Measurements from ENCODE around the gene SCT.
A peak's percentile ranks its signal among the peaks of the same experiment; 100 is the strongest.

The SCT gene

GRCh38 chr11:643849-644738, 17.1 kb upstream of the SCT start:
- no peak for DNase-seq

DNA sequence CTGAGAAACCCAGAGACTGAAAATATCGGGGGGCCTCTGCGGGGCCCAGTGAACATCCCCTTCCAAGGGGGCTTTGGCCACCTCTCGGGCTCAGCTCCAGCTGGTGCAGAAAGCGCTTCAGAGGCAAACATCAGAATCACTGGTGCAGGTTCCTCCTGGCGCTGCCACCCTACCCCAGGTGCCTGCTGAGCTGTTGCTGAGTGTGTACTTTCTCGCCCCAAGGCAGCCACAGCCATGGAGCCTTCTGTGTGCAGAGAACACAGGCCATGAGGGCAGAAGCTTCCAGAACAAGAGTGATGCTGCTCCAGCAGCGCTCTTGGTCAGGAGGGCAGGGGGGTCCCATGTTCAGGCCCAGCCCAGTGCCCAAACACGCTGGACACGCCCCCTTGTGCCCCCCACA, 16.4 kb upstream of the SCT start:
- DNase-seq: no peak

DNA sequence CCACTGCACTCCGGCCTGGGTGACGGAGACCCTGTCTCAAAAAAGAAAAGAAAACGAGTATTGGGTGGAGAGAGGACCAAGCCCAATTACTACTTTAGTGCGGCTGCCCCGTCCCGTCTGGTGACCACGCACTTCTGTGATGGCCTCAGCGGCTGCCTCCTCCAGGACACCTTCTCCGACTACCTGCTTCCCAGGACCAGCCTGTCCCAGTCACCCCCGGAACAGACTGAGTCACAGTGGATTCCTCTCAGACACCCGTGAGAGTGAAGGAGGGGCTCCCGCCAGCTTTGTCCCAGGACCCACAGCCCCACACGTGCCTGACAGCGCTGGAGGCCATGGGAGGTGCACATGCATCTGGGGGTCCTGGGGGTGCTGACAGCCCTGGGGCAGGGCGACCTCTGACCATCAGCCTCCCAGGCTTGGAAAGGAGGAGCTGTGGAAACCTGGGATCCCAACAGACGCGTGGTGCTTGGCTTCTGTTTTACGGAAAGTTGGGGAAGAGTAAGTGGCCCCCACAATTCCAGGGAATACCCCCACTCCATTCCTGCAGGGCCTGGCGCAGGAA, 14.9 kb upstream of the SCT start:
- no peak for DNase-seq

- DNase-seq: no peak
Measured at GRCh38 chr11:640021-640706, 13.2 kb upstream of the SCT start.

- no peak for DNase-seq
Measured at GRCh38 chr11:639332-639955, 12.5 kb upstream of the SCT start.

- peak in 1 of 56 donors; percentile 15 for DNase-seq
Measured at GRCh38 chr11:638631-639331, 11.8 kb upstream of the SCT start.

- DNase-seq: no peak
Measured at GRCh38 chr11:637593-638521, 10.9 kb upstream of the SCT start.

DNA sequence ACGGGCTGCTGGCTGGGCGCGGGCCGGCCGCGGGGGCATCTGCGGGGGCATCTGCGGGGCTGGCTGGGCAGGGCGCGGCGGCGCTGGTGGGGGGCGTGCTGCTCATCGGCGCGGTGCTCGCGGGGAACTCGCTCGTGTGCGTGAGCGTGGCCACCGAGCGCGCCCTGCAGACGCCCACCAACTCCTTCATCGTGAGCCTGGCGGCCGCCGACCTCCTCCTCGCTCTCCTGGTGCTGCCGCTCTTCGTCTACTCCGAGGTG, 10.3 kb upstream of the SCT start:
- no peak for DNase-seq

GRCh38 chr11:636511-637332, 9.7 kb upstream of the SCT start, which contains the start of gene DRD4:
Gene DRD4, plus strand, starts transcription at chr11:637269. Its CDS starts 36 bp downstream, at chr11:637305.
- peak in 2 of 56 donors; percentile 30 to 34 for DNase-seq

DNA sequence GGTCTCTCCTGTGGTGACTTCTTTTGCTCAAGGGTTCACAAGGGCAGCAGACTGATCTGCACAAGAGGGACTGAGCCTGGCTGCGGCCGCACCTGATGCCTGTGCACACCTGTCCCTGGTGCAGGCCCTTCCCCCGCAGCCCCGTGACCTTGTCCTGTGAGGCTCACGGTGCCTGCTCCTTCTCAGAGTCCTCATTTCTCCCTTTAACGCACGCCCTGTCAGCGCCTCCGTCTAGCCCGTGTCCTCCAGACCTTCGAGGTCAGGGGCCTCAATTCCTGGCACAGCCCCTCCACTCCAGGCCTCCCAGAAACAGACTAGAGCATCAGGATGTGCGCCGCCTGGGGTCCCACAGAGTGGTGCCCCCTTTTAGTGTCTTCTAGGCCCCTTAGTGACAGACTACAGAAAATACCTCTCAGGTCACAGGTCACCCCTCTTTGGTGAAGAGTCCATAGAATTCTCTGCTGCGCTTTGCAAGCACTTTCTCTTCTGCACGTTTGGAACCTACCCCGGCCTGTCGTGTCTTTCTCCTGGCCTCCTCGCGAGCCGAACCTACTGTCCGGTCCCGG, 9.0 kb upstream of the SCT start:
- no peak for DNase-seq

- DNase-seq: no peak
Measured at GRCh38 chr11:630871-631270, 3.9 kb upstream of the SCT start.

- DNase-seq: no peak
Measured at GRCh38 chr11:629237-629583, 2.2 kb upstream of the SCT start.

GRCh38 chr11:628056-628455, 1.1 kb upstream of the SCT start:
- DNase-seq: no peak

GRCh38 chr11:627308-627576, 261 bp upstream of the SCT start:
- no peak for DNase-seq

DNA sequence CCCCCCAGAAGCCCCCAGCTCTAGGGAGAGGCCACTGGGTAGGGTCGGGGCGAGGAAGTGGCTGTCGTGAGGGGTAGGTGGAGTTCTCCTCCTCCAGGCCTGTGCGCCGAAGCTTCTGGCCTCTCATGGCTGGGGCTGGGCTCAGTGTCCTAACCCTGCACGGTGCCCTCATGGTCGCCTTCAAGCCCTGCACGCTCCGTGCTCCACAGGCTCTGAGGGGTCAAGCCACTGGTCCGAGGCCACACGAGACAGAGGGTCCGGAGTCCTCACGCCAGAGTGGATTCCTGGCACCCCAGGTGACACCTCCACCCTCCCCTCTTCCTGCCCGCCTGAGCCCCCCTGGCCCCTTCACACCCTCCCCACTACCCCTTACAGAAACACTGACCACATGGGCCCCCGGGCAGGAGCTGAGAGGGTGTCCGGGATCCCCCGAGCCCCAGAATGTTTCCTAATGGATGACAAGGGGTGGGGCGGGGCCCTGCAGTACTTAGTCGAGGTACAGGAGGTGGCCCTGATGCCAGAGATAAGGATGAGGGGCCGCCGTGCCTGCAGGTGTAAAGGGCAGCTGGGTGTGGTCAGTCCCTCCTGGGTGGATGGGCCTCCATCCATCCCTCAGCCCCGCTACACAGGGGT, 1.2 kb downstream of the SCT start:
- DNase-seq: no peak

- DNase-seq: no peak
Measured at GRCh38 chr11:624705-625635, 2.0 kb downstream of the SCT start, which contains the start of gene CDHR5. Gene CDHR5, minus strand, starts transcription at chr11:624955. Its CDS starts 53 bp downstream, at chr11:624902.

- DNase-seq: no peak
Measured at GRCh38 chr11:623999-624704, 2.8 kb downstream of the SCT start.

Data from amygdala (tissue), 56 donors.